GOT3 (cell line): ENCODE data around the gene SLC30A4.
A peak's percentile ranks its signal among the peaks of the same experiment; 100 is the strongest.
"Not testable (repeated sequence)": the region's sequence is repeated elsewhere in the genome, so short reads cannot be mapped to it uniquely, and the experiment has no call there.

Experiments
- DNase-seq: peaks from one replicate; lab custom pipeline; 2025; ENCODE audit warnings: mixed read lengths; lab: John Stamatoyannopoulos, UW

SLC30A4 gene

DNA sequence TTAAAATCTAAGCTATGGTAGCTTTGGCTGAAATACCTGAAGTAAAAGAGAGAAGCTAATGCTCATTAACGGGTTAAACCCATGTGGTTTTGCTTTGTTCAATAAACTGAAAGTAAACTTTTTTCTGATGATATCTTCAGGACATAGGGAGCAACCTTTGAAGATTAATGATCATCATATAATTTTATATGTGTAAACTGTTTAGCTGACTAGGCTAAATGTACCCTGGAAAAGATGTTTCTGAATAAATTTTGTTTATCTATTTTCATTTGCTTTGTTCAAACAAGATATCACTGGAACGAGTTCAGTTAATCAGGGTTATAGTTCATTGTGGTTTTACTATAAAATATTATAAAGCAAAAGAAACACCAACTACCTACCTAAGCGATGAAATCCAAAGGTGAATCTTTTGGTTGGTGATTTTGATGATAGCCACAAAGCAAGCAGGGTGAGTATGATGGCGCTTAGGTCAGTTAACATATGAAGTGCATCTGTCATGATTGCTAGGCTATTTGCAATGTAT, 11.7 kb downstream of the SLC30A4 start:
- DNase-seq = no peak

DNA sequence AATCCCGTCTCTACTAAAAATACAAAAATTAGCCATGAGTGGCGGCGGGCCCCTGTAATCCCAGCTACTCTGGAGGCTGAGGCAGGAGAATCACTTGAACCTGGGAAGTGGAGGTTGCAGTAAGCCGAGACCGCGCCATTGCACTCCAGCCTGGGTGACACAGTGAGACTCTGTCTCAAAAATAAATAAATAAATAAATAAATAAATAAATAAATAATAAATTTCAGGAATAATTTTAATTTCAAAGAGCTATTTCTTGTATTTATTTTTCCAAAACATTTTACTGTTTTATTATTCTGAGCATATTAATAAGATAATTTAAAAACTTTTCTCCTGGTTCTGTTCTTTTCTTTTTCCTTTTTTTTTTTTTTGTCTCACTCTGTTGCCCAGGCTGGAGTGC, 15.4 kb downstream of the SLC30A4 start:
- not testable (repeated sequence) for DNase-seq

DNA sequence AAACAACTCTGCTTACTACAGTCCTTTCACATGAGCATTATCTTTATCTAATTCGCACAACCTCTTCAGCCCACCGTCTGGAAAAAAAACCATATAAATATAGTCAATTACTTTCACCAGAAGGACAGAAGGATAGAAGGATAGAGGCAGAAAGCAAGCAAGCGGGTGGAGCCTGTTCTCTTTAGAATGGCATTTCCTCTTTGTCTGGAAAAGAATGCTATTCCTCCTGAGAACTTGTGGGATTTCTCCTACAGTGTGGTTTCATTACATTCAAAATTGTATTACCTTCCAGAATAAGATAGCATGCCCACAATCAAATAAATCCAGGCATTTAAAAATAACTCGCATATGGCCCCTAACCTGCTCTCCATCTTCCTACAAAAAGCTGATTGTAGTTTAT, 23.1 kb downstream of the SLC30A4 start:
- no peak for DNase-seq

DNA sequence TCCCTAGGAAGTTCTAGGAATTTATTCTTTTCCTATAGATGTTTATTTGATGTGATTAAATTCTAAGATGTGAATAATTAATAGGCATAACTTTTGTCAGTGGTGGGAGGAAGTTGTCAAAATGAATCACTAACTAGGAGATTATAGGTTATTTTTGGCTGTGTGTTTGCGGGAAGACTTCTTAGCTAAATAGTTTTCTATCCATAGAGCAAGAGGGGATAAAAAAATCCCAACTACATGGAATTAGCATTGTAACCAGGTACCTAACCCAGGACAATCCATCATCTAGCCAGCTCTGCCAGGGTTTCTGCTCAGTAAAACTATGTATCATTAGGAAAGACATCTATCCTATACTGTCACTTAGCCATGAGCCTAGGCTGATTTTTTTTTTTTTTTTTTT, 23.9 kb downstream of the SLC30A4 start:
- no peak for DNase-seq

DNA sequence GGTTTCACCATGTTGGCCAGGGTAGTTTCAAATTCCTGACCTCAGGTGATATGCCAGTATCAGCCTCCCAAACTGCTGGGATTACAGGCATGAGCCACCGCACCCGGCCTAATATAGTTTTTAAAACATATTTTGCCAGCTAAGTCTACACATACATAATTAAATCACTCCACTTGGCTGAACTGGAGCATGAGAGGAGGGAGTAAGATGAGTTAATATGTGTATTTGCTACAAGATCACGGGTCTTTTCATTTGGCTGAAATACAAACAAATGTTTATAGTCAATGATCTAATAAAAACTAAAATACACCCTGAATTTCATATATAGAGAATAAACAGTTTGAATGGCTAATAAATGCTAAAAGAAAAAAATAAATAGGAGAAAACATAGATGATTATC, 25.3 kb downstream of the SLC30A4 start:
- no peak for DNase-seq

- DNase-seq = no peak
Observed at GRCh38 chr15:45496658-45497057, 25.9 kb downstream of the SLC30A4 start.

DNA sequence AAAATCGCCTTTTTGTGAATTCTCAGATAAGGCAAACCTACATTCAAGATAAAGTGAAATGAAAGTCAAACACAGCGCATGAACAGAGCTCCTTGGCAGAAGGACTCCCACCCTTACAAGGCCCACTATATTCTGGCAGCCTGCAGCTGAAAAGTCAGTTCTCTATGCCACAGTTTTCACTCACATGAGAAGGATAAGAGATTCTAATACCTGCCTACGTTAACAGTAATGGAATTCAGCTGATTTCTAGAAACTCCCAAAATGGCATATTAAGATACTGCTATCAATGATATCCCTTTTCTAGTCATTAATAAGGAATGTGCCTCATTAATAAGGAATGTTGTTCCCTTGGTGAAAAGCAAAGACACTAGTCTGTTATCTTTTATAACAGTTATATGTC, 27.0 kb downstream of the SLC30A4 start:
- DNase-seq = no peak

DNA sequence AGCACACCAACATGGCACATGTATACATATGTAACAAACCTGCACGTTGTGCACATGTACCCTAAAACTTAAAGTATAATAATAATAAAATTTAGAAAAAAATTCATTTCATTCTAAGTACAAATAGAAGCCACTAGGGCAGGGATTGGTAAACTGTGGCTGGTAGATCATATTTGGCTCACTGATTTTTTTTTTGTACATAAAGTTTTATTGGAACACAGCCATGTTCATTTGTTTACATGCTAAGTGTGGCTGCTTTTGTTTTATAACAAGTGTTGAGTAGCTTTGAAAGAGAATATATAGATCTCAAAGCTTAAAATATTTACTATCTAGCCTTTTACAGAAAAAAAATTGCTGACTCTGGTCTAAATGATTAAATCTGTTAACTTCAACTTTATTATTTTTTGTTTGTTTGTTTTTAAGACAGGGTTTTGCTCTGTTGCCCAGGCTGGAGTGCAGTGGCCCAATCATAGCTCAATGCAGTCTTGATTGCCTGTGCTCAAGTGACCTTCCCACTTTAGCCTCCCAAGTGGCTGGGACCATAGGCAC, 32.8 kb downstream of the SLC30A4 start:
- no peak for DNase-seq

GRCh38 chr15:45486317-45486716, 36.2 kb downstream of the SLC30A4 start:
- DNase-seq = no peak

DNA sequence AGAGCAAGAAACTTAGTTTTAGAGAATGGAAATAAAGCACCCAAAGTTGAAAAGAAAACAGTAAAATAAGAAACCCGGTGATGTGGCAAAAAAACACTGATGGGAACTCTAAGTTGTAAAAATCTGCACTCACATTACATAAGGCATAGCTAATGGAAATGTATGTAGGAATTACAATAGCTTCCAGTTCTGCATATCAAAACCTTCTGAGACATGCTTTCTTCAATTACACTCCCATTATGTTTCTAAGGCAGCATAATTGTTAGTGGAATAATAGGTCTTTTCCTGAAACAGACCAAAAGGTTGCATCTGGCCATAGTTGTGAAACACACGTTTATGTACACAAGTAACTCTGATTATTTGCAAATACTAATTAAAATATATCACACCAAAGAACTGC, 41.4 kb downstream of the SLC30A4 start:
- no peak for DNase-seq

GRCh38 chr15:45476410-45476809, 46.1 kb downstream of the SLC30A4 start:
- DNase-seq = no peak

DNA sequence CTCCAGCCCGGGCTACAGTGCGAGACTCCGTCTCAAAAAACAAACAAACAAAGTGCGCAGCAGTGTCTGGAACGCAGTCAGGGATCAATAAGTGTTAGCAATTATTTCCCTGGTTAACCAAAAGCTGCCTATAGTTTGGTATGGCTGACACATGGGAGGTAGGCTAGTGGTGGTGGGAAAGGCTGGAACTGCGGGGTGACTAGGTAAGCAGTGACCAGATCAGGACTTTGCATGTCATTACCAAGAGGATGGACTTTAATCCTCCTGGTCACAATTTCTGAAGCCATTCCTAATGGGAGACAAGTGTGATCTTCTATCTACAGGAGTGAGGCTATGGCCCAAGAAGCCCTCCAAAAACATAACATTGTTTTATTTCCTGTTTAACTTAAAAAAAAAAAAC, 47.8 kb downstream of the SLC30A4 start:
- DNase-seq = no peak

- no peak for DNase-seq
Observed at GRCh38 chr15:45473068-45473467, 49.5 kb downstream of the SLC30A4 start.

DNA sequence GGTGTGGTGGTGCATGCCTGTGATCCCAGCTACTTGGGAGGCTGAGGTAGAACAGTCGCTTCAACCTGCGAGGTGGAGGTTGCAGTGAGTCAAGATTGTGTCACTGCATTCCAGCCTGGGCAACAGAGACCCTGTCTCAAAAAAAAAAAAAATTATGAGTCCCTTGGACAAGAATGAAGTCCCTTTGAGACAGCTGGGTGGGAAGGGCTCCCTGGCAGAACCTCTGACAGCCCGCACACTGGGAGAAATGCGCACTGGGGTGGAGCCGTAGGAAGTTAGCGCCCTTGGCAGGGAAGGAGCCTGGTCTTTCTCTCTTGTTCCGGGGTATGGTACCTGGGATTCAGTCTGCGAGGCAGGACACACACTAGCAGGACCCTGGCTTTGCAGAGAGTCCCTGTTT, 51.4 kb downstream of the SLC30A4 start:
- DNase-seq = no peak

- no peak for DNase-seq
Observed at GRCh38 chr15:45469441-45469840, 53.1 kb downstream of the SLC30A4 start.

DNA sequence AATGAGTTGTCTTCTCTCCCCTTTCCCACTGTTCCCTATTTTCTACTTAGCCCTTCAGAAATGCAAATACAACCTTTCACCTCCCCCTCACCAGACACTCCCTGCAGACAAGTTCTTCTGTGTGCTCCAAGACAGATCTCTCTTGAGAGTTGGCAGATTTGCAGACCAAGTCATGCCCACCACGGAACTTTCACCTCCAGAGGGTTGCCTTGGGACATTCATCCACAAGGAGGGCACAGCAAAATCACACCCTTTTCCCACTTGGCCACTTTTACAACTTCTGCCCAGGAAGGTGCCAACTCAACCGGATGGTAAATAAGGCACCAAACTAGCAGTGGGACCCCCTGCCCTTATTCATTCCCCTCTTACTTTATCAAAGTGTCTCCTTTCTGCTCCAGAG, 53.5 kb downstream of the SLC30A4 start:
- no peak for DNase-seq

GRCh38 chr15:45468294-45468693, 54.3 kb downstream of the SLC30A4 start:
- DNase-seq = no peak

- DNase-seq = no peak
Observed at GRCh38 chr15:45458746-45459403, 63.7 kb downstream of the SLC30A4 start.

- DNase-seq = no peak
Observed at GRCh38 chr15:45457641-45458539, 64.7 kb downstream of the SLC30A4 start.

- no peak for DNase-seq
Observed at GRCh38 chr15:45457220-45457619, 65.3 kb downstream of the SLC30A4 start.

DNA sequence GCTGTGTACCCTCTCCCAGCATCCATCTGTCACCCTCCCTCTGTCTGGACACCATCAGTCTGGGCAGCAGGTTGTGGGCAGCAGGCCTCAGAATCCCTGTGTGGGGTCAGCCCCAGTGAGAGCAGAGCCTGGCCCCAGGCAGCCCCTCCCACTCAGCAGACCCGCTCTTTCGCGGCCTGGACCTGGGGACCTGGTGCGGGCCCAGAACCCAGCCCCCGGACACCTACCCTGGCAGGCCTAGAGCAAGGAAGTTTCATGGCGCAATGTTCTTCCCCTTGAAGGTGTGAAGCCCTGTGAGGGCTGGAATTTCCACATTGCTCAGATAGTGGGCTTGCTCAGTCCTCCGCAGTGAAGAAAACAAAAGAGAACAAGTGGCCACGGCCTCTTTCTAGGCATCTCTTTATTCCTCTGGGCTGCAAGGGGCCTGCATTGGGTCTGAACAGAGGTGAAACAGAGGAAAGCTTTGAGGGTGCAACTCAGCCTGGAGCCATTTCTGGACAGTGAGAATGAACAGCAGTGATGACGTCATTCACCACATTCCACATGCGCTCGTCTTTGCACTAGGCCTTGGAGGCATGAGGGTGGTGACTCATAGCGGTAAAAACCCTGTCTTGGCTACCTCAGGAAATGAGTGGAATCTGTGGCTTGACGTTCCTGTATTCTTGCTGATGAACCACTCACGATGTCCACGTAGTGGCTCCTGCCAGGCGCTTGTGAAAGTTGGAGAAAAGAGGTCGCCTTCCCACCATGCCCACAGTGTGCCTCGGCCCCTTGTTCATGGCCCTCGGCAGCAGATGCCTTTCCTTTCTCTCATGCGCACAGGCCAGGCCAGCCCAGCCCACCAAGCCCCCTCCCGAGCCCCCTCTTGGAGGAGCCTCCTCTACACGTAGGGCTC, 66.1 kb downstream of the SLC30A4 start:
- peak; percentile 43 for DNase-seq

DNA sequence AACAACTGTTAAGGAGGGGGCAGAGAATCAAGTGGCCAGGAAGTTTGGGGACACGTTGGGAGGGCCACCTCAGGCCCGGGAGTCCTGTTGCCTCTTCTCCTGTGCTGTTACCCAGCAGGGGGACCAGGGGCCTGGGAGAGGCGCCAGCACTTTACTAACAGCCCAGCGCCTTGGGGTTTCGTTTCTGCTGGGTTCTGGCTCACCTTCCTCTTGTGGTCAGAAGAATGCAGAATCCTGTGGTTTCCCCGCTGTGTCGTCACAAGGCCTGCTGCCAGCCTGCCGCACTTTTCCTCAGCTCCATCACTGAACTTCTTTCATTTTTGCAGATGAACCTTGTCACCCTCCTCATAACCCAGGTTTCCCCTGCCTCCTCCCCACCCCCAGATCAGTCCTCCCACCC, 67.7 kb downstream of the SLC30A4 start:
- DNase-seq = peak; percentile 38
